Neural progenitor cell (in vitro differentiated cells): ENCODE measurements around the gene RXFP1. TPM values are rescaled to one million over a fixed set of nuclear protein-coding genes. Genes with fewer than 3 reads are reported as not detected.

Experiments used
- DNase-seq: peaks from one replicate; pipeline ENCODE4 v3.0.0-alpha.2; 2016; ENCODE audit warnings: low spot score
- H2AFZ ChIP-seq: fragments of 200-600 bp; sonication (generic); replicated peaks from 2 replicates; pipeline ENCODE4 v1.6.1; 2016; ENCODE audit warnings: antibody characterized with exemption
- H3F3A ChIP-seq: fragments of 200-600 bp; sonication (generic); 2 replicates; pipeline ENCODE4 v1.6.1; 2016; ENCODE audit warnings: antibody characterized with exemption, low read depth
- H3K27ac ChIP-seq: fragments of 200-600 bp; sonication (generic); 2 replicates; pipeline ENCODE4 v1.5.1; 2016; ENCODE audit warnings: mild to moderate bottlenecking
- H3K27me3 ChIP-seq: fragments of 200-600 bp; sonication (generic); 2 replicates; pipeline ENCODE4 v1.6.1; 2016; ENCODE audit warnings: mild to moderate bottlenecking, moderate library complexity
- H3K36me3 ChIP-seq: fragments of 200-600 bp; sonication (generic); 2 replicates; pipeline ENCODE4 v1.5.1; 2016
- H3K4me1 ChIP-seq: fragments of 200-600 bp; sonication (generic); 2 replicates; pipeline ENCODE4 v1.6.1; 2016; ENCODE audit warnings: mixed run types
- H3K4me2 ChIP-seq: fragments of 200-600 bp; sonication (generic); 2 replicates; pipeline ENCODE4 v1.6.1; 2016
- H3K4me3 ChIP-seq: fragments of 200-600 bp; sonication (generic); 2 replicates; pipeline ENCODE4 v1.5.1; 2016
- H3K79me2 ChIP-seq: fragments of 200-600 bp; sonication (generic); 2 replicates; pipeline ENCODE4 v1.6.1; 2016; ENCODE audit warnings: low read depth
- H3K9ac ChIP-seq: fragments of 200-600 bp; sonication (generic); 2 replicates; pipeline ENCODE4 v1.6.1; 2016
- H3K9me3 ChIP-seq: fragments of 200-600 bp; sonication (generic); 2 replicates; pipeline ENCODE4 v1.5.1; 2016; ENCODE audit warnings: low read depth
- H4K20me1 ChIP-seq: fragments of 200-600 bp; sonication (generic); 2 replicates; pipeline ENCODE4 v1.6.1; 2016; ENCODE audit warnings: low read depth
- H3K27ac Mint-ChIP-seq: 3 replicates; pipeline ENCODE4 v1.8.0; 2021; ENCODE audit warnings: mixed read lengths
- H3K27me3 Mint-ChIP-seq: 2 replicates; pipeline ENCODE4 v1.8.0; 2022; ENCODE audit warnings: low read depth, mild to moderate bottlenecking, inconsistent platforms, moderate library complexity, mixed read lengths; ENCODE audit not compliant: insufficient read depth
- H3K36me3 Mint-ChIP-seq: 3 replicates; pipeline ENCODE4 v1.8.0; 2021; ENCODE audit warnings: mixed read lengths
- H3K4me1 Mint-ChIP-seq: 3 replicates; pipeline ENCODE4 v1.8.0; 2021; ENCODE audit warnings: mixed read lengths
- H3K4me3 Mint-ChIP-seq: 3 replicates; pipeline ENCODE4 v1.8.0; 2021; ENCODE audit warnings: mild to moderate bottlenecking, moderate library complexity, mixed read lengths
- H3K9me3 Mint-ChIP-seq: 3 replicates; pipeline ENCODE4 v1.8.0; 2020; ENCODE audit warnings: mixed read lengths
- CTCF ChIP-seq: fragments of 200-600 bp; sonication (generic); IDR thresholded peaks from 2 replicates; pipeline ENCODE4 v1.5.1; 2017; ENCODE audit warnings: antibody characterized with exemption, mild to moderate bottlenecking
- EZH2 ChIP-seq: fragments of 200-600 bp; sonication (generic); IDR thresholded peaks from 2 replicates; pipeline ENCODE4 v1.6.1; 2017; ENCODE audit warnings: antibody characterized with exemption, mild to moderate bottlenecking, moderate library complexity
- EZH2phosphoT487 ChIP-seq: fragments of 200-600 bp; sonication (generic); IDR thresholded peaks from 2 replicates; pipeline ENCODE4 v1.6.1; 2017; ENCODE audit warnings: antibody characterized with exemption
- total RNA-seq: library from RNA; depleted of rRNA; stranded (reverse); fragments of >200 nt; gene quantifications from 2 replicates; pipeline ENCODE4 v1.2.3, GENCODE V29; 2015; ENCODE audit warnings: low replicate concordance

Gene RXFP1
- total RNA-seq, 1 donor from 2014 or later = not detected

DNA sequence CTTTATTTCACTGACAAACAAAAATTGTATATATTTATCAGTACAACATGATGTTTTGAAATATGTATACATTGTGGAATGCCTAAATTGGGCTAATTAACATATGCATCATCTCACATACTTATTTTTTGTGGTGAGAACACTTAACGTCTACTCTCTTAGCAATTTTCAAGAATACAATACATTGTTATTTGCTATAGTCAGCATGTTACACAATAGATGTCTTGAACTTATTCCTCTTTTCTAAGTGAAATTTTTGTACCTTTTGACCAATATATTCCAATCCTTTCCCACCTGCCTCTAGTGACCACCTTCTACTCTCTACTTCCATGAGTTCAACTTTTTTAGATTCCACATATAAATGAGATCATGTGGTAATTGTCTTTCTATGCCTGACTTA lies 114.9 kb downstream of the RXFP1 start:
- H3F3A ChIP-seq = no peaks in the 10 kb centered on the region
- no peaks in the 10 kb centered on the region for H3K9me3 ChIP-seq
- H3K4me3 ChIP-seq = no peak overlapping the region
- H3K79me2 ChIP-seq = no peaks in the 10 kb centered on the region
- H3K4me1 ChIP-seq = no peaks in the 10 kb centered on the region
- no peak overlapping the region for H3K27ac ChIP-seq
- TF ChIP-seq EZH2phosphoT487 (no peak), EZH2 (no peak), CTCF (no peak)
- Mint-ChIP-seq H3K27ac (no peak overlapping the region), H3K4me1 (no peaks in the 10 kb centered on the region), H3K27me3 (no peaks in the 10 kb centered on the region), H3K4me3 (no peak overlapping the region), H3K9me3 (no peaks in the 10 kb centered on the region), H3K36me3 (no peaks in the 10 kb centered on the region)
- no peak overlapping the region for H2AFZ ChIP-seq
- no peaks in the 10 kb centered on the region for H4K20me1 ChIP-seq
- no peak overlapping the region for H3K9ac ChIP-seq
- no peak overlapping the region for H3K4me2 ChIP-seq
- H3K36me3 ChIP-seq = no peaks in the 10 kb centered on the region
- DNase-seq = no peak
- no peaks in the 10 kb centered on the region for H3K27me3 ChIP-seq

DNA sequence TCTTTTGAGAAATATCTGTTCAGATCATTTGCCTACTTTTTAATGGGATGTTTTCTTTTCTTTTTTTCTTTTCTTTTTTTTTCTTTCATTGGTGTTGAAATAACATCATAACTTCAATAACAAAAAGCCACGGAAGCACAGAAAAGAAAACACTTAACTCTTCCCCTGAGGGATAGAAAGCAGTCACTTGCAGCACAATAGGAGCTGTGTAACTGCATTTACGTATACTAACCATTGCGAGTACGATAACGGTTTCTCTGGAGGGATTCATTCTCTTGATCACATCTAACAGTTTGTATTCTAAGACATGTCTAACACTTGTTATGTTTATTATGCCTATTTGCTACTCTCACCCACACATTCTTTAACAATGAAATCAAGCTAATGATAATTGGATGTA lies 122.7 kb downstream of the RXFP1 start:
- H3K9me3 ChIP-seq = no peaks in the 10 kb centered on the region
- no peak overlapping the region for H3K4me2 ChIP-seq
- DNase-seq = no peak
- H3F3A ChIP-seq = no peaks in the 10 kb centered on the region
- no peak overlapping the region for H3K27ac ChIP-seq
- no peaks in the 10 kb centered on the region for H3K36me3 ChIP-seq
- no peak overlapping the region for H3K4me3 Mint-ChIP-seq
- TF ChIP-seq CTCF (no peak), EZH2 (no peak), EZH2phosphoT487 (no peak)
- H3K36me3 Mint-ChIP-seq = no peaks in the 10 kb centered on the region
- H3K79me2 ChIP-seq = no peaks in the 10 kb centered on the region
- H4K20me1 ChIP-seq = no peaks in the 10 kb centered on the region
- no peaks in the 10 kb centered on the region for H3K27me3 ChIP-seq
- peaks cover 7% of the 10 kb centered on the region for H3K27me3 Mint-ChIP-seq
- no peak overlapping the region for H3K4me3 ChIP-seq
- no peak overlapping the region for H3K27ac Mint-ChIP-seq
- H2AFZ ChIP-seq = peak overlapping the region; percentile 34
- no peaks in the 10 kb centered on the region for H3K9me3 Mint-ChIP-seq
- no peaks in the 10 kb centered on the region for H3K4me1 ChIP-seq
- no peak overlapping the region for H3K9ac ChIP-seq
- H3K4me1 Mint-ChIP-seq = no peaks in the 10 kb centered on the region

DNA sequence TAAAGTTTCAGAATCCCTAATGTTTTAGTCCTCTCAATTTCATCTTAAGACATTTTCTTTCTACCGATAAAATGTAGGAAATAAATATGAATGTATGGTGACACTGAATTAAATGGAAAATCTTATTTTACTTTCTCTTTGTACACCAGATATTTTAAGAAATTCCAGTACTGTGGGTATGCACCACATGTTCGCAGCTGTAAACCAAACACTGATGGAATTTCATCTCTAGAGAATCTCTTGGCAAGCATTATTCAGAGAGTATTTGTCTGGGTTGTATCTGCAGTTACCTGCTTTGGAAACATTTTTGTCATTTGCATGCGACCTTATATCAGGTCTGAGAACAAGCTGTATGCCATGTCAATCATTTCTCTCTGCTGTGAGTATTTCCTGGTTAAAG lies 123.1 kb downstream of the RXFP1 start:
- Histone ChIP-seq H3K9me3 (no peaks in the 10 kb centered on the region), H3K4me3 (no peak overlapping the region), H3K79me2 (no peaks in the 10 kb centered on the region), H3K27me3 (no peaks in the 10 kb centered on the region), H3K4me1 (no peaks in the 10 kb centered on the region), H4K20me1 (no peaks in the 10 kb centered on the region), H3K9ac (no peak overlapping the region), H3K27ac (no peak overlapping the region), H3K4me2 (no peak overlapping the region), H2AFZ (peak overlapping the region; percentile 34), H3F3A (no peaks in the 10 kb centered on the region), H3K36me3 (no peaks in the 10 kb centered on the region)
- Mint-ChIP-seq H3K4me3 (no peak overlapping the region), H3K36me3 (no peaks in the 10 kb centered on the region), H3K27me3 (peaks cover 7% of the 10 kb centered on the region), H3K9me3 (no peaks in the 10 kb centered on the region), H3K4me1 (no peaks in the 10 kb centered on the region), H3K27ac (no peak overlapping the region)
- no peak for TF ChIP-seq CTCF
- no peak for TF ChIP-seq EZH2phosphoT487
- no peak for TF ChIP-seq EZH2
- no peak for DNase-seq
